ENCODE measurements around the gene PREB. TPM values are rescaled to one million over a fixed set of nuclear protein-coding genes. Genes with fewer than 3 reads are reported as not detected.
"Not testable (repeated sequence)": the region's sequence is repeated elsewhere in the genome, so short reads cannot be mapped to it uniquely, and the experiment has no call there.

Gene PREB
- total and polyA plus RNA-seq, 2 experiments from 2014 or later, result 109 to 130 TPM

- peaks cover 57% of the 10 kb centered on the region for H3K27me3 ChIP-seq
- no peak for TF ChIP-seq CTCF (IDR thresholded peaks at IDR 0.05; ENCODE audit: low read depth, low read length)
Measured at GRCh38 chr2:27122791-27123190, 11.6 kb downstream of the PREB start.

GRCh38 chr2:27121906-27122305 lies 12.5 kb downstream of the PREB start:
- no peaks in the 10 kb centered on the region for H3K9me3 ChIP-seq (ENCODE audit: low read depth)
- DNase-seq (ENCODE audit: low read depth in 1 of 2, low spot score in 1 of 2), result no peak
- H3K27me3 ChIP-seq, result peaks cover 66% of the 10 kb centered on the region
- no peaks in the 10 kb centered on the region for H3K36me3 ChIP-seq
- TF ChIP-seq CTCF (IDR thresholded peaks at IDR 0.05; ENCODE audit: low read depth, low read length), result no peak
- no peaks in the 10 kb centered on the region for H3K4me1 ChIP-seq (ENCODE audit: low read depth)
- H3K4me3 ChIP-seq, result no peak overlapping the region
- H3K27ac ChIP-seq, result no peak overlapping the region

More at GRCh38 chr2:27122791-27123190, 11.6 kb downstream of the PREB start:
- Histone ChIP-seq H3K4me3 (no peak overlapping the region), H3K9me3 (ENCODE audit: low read depth) (no peaks in the 10 kb centered on the region), H3K36me3 (no peaks in the 10 kb centered on the region), H3K27ac (no peak overlapping the region), H3K4me1 (ENCODE audit: low read depth) (no peaks in the 10 kb centered on the region)
- DNase-seq (ENCODE audit: low read depth in 1 of 2, low spot score in 1 of 2), result no peak

GRCh38 chr2:27119330-27119670 lies 15.1 kb downstream of the PREB start:
- not testable (repeated sequence) for H3K36me3 ChIP-seq; H3K4me1 ChIP-seq (ENCODE audit: low read depth); DNase-seq (ENCODE audit: low read depth in 1 of 2, low spot score in 1 of 2); H3K9me3 ChIP-seq (ENCODE audit: low read depth); H3K27ac ChIP-seq
- Histone ChIP-seq H3K4me3 (peak overlapping the region; percentile 26), H3K27me3 (peaks cover 82% of the 10 kb centered on the region)

GRCh38 chr2:27118525-27119329 lies 15.7 kb downstream of the PREB start, which contains the start of gene CGREF1:
Gene CGREF1 (minus strand): TSS chr2:27119128. CDS start chr2:27104366, 14,762 bp downstream.
- no peaks in the 10 kb centered on the region for H3K36me3 ChIP-seq
- no peaks in the 10 kb centered on the region for H3K4me1 ChIP-seq (ENCODE audit: low read depth)
- DNase-seq (ENCODE audit: low read depth in 1 of 2, low spot score in 1 of 2), result peak; percentile 12 to 31
- H3K9me3 ChIP-seq (ENCODE audit: low read depth), result no peaks in the 10 kb centered on the region
- H3K27ac ChIP-seq, result no peak within 1 kb of the TSS
- TF ChIP-seq CTCF (IDR thresholded peaks at IDR 0.05; ENCODE audit: low read depth, low read length), result no peak
- H3K4me3 ChIP-seq, result peak within 1 kb of the TSS; percentile 26
- H3K27me3 ChIP-seq, result peaks cover 82% of the 10 kb centered on the region

GRCh38 chr2:27117995-27118524 lies 16.4 kb downstream of the PREB start:
- Histone ChIP-seq H3K27me3 (peaks cover 78% of the 10 kb centered on the region), H3K4me1 (ENCODE audit: low read depth) (no peaks in the 10 kb centered on the region)
- DNase-seq (ENCODE audit: low read depth in 1 of 2, low spot score in 1 of 2), result no peak

More at GRCh38 chr2:27117995-27118524, 16.4 kb downstream of the PREB start:
- H3K27ac ChIP-seq, result no peak overlapping the region
- TF ChIP-seq CTCF (IDR thresholded peaks at IDR 0.05; ENCODE audit: low read depth, low read length), result no peak
- H3K36me3 ChIP-seq, result no peaks in the 10 kb centered on the region
- H3K4me3 ChIP-seq, result peak overlapping the region; percentile 26
- no peaks in the 10 kb centered on the region for H3K9me3 ChIP-seq (ENCODE audit: low read depth)
